Heart right ventricle (tissue), 16 donors: ENCODE results near the gene ZFYVE26. TPM values are rescaled to one million over a fixed set of nuclear protein-coding genes. Genes with fewer than 3 reads are reported as not detected.

Source experiments
- ATAC-seq, 8 donors: fragments of 200-7000 bp; cut with Tn5 transposase; one replicate each; pipeline ENCODE4 v1.9.1; 2020; ENCODE audit warnings: mild to moderate bottlenecking in 8 of 8, moderate library complexity in 8 of 8, moderate number of reproducible peaks in 1 of 8
- DNase-seq, 2 donors: peaks; one replicate each; pipeline ENCODE4 v3.0.0-alpha.2; 2020
- H3K27ac ChIP-seq, 10 donors: fragments of 200-600 bp; sonication (generic) in 2 of 10; one replicate each; pipeline versions ENCODE4 v1.5.0 to v1.8.0; 2020 to 2022; ENCODE audit warnings: mild to moderate bottlenecking in 3 of 10
- H3K27me3 ChIP-seq, 7 donors: fragments of 200-600 bp; one replicate each; pipeline ENCODE4 v1.8.0; 2021 to 2022; ENCODE audit warnings: mild to moderate bottlenecking in 2 of 7
- H3K36me3 ChIP-seq, 9 donors: fragments of 200-600 bp; sonication (generic) in 1 of 9; one replicate each; pipeline versions ENCODE4 v1.5.0 to v1.8.0; 2020 to 2022; ENCODE audit warnings: mild to moderate bottlenecking in 2 of 9
- H3K4me1 ChIP-seq, 9 donors: fragments of 200-600 bp; sonication (generic) in 1 of 9; one replicate each; pipeline versions ENCODE4 v1.5.0 to v1.8.0; 2020 to 2022; ENCODE audit warnings: mild to moderate bottlenecking in 4 of 9
- H3K4me3 ChIP-seq, 10 donors: fragments of 200-600 bp; sonication (generic) in 2 of 10; one replicate each; pipeline versions ENCODE4 v1.5.0 to v1.8.0; 2020 to 2022; ENCODE audit warnings: mild to moderate bottlenecking in 7 of 10, moderate library complexity in 2 of 10
- H3K9me3 ChIP-seq, 11 donors: fragments of 200-600 bp in 10 of 11; sonication (generic) in 2 of 11; one replicate each; pipeline versions ENCODE4 v1.5.0 to v1.8.0; 2013 to 2022; ENCODE audit warnings: mild to moderate bottlenecking in 2 of 11, control low read depth in 1 of 11, moderate library complexity in 1 of 11
- CTCF ChIP-seq, 9 donors: fragments of 200-600 bp; sonication (generic) in 2 of 9; IDR thresholded peaks; one replicate each; pipeline versions ENCODE4 v1.5.0 to v1.8.0; 2021 to 2022; ENCODE audit warnings: antibody characterized with exemption in 9 of 9, mild to moderate bottlenecking in 5 of 9, moderate library complexity in 1 of 9
- WGBS, 2 donors: extraction: QIAGEN DNeasy Blood & Tissue Kit; methylation state at CpG; one replicate each; pipeline ENCODE4 v1.1.7; 2013; ENCODE audit warnings: inconsistent platforms in 1 of 2; 5-methylcytosine and 5-hydroxymethylcytosine counted together
- intact Hi-C, 10 donors: fragments of 100-400 bp; cut with DNase I; formaldehyde crosslinking; loops; one replicate each; pipeline versions ENCODE4 v1.11.1 to v1.14.2; 2022
- polyA plus RNA-seq, 2 donors: library from polyadenylated mRNA; stranded (reverse); fragments of 200-250 nt; gene quantifications; one replicate each; pipeline ENCODE4 v1.2.3, GENCODE V29; 2013
- total RNA-seq, 10 donors: library from RNA; stranded (reverse); fragmentation: NEBNext Ultra II Directional in 3 of 10; extraction: Animal tissue kit (Norgen Biotek cat#: 25700) in 3 of 10; gene quantifications; one replicate each; pipeline versions ENCODE4 v1.2.1 to v1.2.4, GENCODE V29; 2021 to 2023
- donor health status: Arrhythmogenic right ventricular cardiomyopathy.
- donor health status: ischemic (EF 13 %, LVEDD 7.1; RV severe dilation, severe dysfunction).
- donor health status: healthy with polysubstance abuse.
- donor health status: DM: no; HTN: yes; CAD: no.
- donor health status: DM: no; HTN: no; CAD: no.
- donor health status: ischemic (EF 25% LVEDD 6.9; RV normal size, moderate dysfunction).
- donor health status: ischemic (EF 25% LVEDD 5.7; RV mildly dilated, moderate dysfunction).
- donor health status: healthy.
- donor health status: DM: yes; HTN: yes; CAD: no.
- donor health status: Ischemic cardiomyopathy.
- donor health status: ischemic (EF 35%, LVEDD 5.7; RV mildly dilated, moderate dysfunction).
- donor health status: nonischemic (EF 11% LVEDD 7.7; RV severe dilation, severe dysfunction).
- donor health status: DM: yes; HTN: yes; CAD: no.
- donor health status: PGD.
- donor health status: ischemic (EF 29% LVEDD 5.4; RV normal size, mild dysfunction).
- donor health status: nonischemic (EF 23%, LVEDD 6.1; RV moderate dilation, normal function).

Gene ZFYVE26
- total and polyA plus RNA-seq, 12 donors, result 2.8 to 17.9 (median 14.6) TPM

DNA sequence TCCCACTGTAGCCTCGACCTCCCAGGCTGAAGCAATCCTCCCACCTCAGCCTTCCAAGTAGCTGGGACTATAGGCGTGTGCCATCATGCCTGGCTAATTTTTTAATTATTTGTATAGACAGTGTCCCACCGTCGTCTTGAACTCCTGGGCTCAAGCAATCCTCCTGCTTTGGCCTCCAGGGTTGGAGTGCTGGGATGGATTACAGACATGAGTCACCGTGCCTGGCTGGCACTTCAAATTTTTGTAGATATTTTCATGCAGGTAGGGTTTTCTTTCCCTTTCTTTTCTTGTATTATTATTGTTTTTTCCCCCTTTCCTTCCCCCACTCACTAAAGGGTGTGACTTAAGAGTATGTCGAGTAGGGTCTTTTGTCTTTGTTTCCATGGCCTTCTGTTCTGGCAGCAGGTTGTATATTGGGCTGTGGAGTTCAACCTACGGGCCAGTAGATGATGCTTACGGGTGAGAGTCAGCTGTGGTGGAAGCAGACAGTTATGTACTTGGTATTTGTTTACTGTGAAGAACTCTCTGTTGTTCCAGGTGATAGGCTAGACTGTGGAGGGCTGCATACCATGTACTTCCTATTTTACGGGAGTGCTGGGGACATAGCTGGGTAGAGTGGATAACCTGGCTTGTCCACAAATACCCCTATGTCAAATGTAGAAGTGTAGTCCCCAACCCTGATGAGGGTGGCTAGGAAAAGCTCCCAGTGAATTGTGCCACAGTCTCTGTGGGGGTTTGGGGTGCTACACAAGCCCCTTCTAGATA is 33.9 kb upstream of the ZFYVE26 start:
- H3K27me3 ChIP-seq, result no peaks in the 10 kb centered on the region
- intact Hi-C loops, result no loop called here
- no peaks in the 10 kb centered on the region for H3K36me3 ChIP-seq
- no peak overlapping the region for H3K4me3 ChIP-seq
- DNase-seq (no peak), ATAC-seq (no peak)
- H3K4me1 ChIP-seq, result peaks cover 0 to 27% (median 0%) of the 10 kb centered on the region in 9 donors
- H3K9me3 ChIP-seq, result peaks cover 0 to 32% (median 0%) of the 10 kb centered on the region in 11 donors
- H3K27ac ChIP-seq, result no peak overlapping the region
- 86 to 94% methylated on average over 9 of the region's 9 CpGs for WGBS, 2 donors
- no peak for TF ChIP-seq CTCF (IDR thresholded peaks at IDR 0.05)

- ATAC-seq, result peak in 1 of 8 donors; percentile 31
Observed at GRCh38 chr14:67846029-67846610, 29.7 kb upstream of the ZFYVE26 start.

DNA sequence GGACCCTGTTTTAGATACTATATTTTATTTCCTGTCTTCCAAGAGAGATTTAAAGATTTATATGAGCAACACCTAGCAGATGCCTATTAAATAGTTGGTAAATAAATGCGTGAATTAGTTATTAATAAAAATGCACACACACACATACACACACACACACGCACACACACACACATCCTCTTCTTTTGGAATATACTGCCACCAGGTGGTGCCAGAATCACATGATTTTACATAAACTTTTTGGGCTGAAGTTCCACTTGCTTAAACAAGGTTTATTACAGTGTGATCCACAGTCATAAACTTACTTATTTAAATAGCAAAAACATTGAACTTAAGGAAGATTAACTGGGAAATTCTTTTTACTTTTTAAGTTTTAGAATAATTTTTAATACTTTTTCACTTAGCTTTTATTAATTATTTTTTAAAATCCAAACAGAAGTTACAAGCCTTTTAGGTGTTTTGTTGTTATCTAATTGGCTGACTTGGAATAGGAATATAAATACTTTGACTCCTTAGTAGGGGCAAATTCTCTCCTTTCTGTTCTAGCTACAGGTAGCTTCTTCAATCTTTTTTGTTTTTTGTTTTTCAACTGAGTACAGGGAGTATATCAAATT is 20.7 kb upstream of the ZFYVE26 start:
- intact Hi-C loops, result loop anchor here in 6 of 10 donors (5.0 to 10.0 kb wide), 5 partner anchors 415 to 1005 kb away; no protein-coding TSS in a partner anchor
- ATAC-seq, result peak in 1 of 8 donors; percentile 42

More at GRCh38 chr14:67846029-67846610, 29.7 kb upstream of the ZFYVE26 start:
- H3K36me3 ChIP-seq, result no peaks in the 10 kb centered on the region
- no peak overlapping the region for H3K4me3 ChIP-seq
- no peak overlapping the region for H3K27ac ChIP-seq
- no peak for DNase-seq
- intact Hi-C loops, result loop anchor here in 1 of 10 donors (10.0 kb wide), 1 partner anchor 979 kb away; no protein-coding TSS in a partner anchor
- no peaks in the 10 kb centered on the region for H3K27me3 ChIP-seq
- TF ChIP-seq CTCF (IDR thresholded peaks at IDR 0.05), result no peak
- 93 to 95% methylated on average over 17 of the region's 17 CpGs for WGBS, 2 donors
- H3K4me1 ChIP-seq, result no peaks in the 10 kb centered on the region
- H3K9me3 ChIP-seq, result peaks cover 0 to 38% (median 0%) of the 10 kb centered on the region in 11 donors

More for the DNA sequence above, 20.7 kb upstream of the ZFYVE26 start:
- peak; percentile 4 to 67 (median 56) for TF ChIP-seq CTCF (IDR thresholded peaks at IDR 0.05)
- Histone ChIP-seq H3K9me3 (no peaks in the 10 kb centered on the region), H3K4me1 (no peaks in the 10 kb centered on the region), H3K4me3 (no peak overlapping the region), H3K27ac (no peak overlapping the region), H3K27me3 (no peaks in the 10 kb centered on the region), H3K36me3 (peaks cover 0 to 24% (median 0%) of the 10 kb centered on the region in 9 donors)
- DNase-seq, result peak in 1 of 2 donors; percentile 75
- 36 to 48% methylated on average over 2 of the region's 2 CpGs for WGBS, 2 donors
